GM18907 (cell line): Measurements from ENCODE around the gene ZBTB7A.

ENCODE experiments used
- ATAC-seq: cut with Tn5 transposase; IDR thresholded peaks from one replicate; pipeline ENCODE4 v1.9.1; 2021; ENCODE audit warnings: mild to moderate bottlenecking, moderate library complexity; ENCODE audit not compliant: unreplicated experiment

ZBTB7A gene

GRCh38 chr19:4066682-4067395, at the start of gene ZBTB7A:
Gene ZBTB7A, minus strand, starts transcription at chr19:4066899. Its CDS starts 11,667 bp downstream, at chr19:4055232.
- no peak for ATAC-seq

GRCh38 chr19:4115818-4116385, 49.2 kb upstream of the ZBTB7A start:
- ATAC-seq: peak; percentile 25

- ATAC-seq: peak; percentile 64
Observed at GRCh38 chr19:4115050-4115817, 48.5 kb upstream of the ZBTB7A start.

- no peak for ATAC-seq
Observed at GRCh38 chr19:4114181-4114580, 47.5 kb upstream of the ZBTB7A start.

GRCh38 chr19:4113398-4114088, 46.8 kb upstream of the ZBTB7A start:
- no peak for ATAC-seq

GRCh38 chr19:4112367-4112766, 45.7 kb upstream of the ZBTB7A start:
- ATAC-seq: no peak

- no peak for ATAC-seq
Observed at GRCh38 chr19:4109626-4109945, 42.9 kb upstream of the ZBTB7A start.

- ATAC-seq: peak; percentile 62
Observed at GRCh38 chr19:4108767-4109625, 42.3 kb upstream of the ZBTB7A start.

GRCh38 chr19:4103080-4103433, 36.4 kb upstream of the ZBTB7A start:
- ATAC-seq: no peak

- no peak for ATAC-seq
Observed at GRCh38 chr19:4102339-4103079, 35.8 kb upstream of the ZBTB7A start.

GRCh38 chr19:4101496-4101770, 34.7 kb upstream of the ZBTB7A start:
- ATAC-seq: no peak

GRCh38 chr19:4100647-4101495, 34.2 kb upstream of the ZBTB7A start:
- ATAC-seq: no peak

GRCh38 chr19:4099041-4099764, 32.5 kb upstream of the ZBTB7A start:
- ATAC-seq: no peak

- no peak for ATAC-seq
Observed at GRCh38 chr19:4098493-4098892, 31.8 kb upstream of the ZBTB7A start.

GRCh38 chr19:4097501-4097900, 30.8 kb upstream of the ZBTB7A start:
- ATAC-seq: no peak

GRCh38 chr19:4096049-4096892, 29.6 kb upstream of the ZBTB7A start:
- ATAC-seq: no peak

- no peak for ATAC-seq
Observed at GRCh38 chr19:4095488-4095844, 28.8 kb upstream of the ZBTB7A start.
